ENCODE data around the gene TTC27.

The TTC27 gene

DNA sequence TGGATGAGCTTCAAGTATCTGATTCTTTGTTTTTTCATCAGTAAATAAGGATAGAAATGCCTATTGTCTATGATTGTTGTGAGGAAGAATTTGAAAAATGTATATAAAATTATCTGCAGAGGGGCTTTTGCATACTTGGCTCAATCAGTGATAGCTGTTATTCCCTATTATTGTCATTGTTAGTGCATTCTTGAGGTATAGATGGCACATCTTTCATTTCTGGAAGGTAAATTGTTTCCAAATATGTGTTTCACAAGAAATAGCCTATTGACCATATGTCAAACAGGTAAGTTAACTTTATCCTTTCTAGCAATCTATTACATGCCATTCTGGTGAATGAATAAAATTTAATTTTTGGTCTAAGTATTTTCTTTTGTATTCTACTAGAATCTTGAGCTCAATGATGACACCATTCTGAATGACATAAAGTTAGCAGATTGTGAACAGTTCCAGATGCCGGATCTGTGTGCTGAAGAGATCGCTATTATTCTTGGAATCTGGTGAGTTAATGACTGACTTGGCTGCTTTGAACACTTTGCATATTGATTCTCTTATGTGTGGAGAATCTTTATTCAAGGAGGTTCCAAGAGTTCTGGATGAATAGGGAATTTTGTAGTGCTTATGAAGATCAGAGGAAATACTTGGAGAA is 44.2 kb downstream of the TTC27 start:
- no peak for DNase-seq

DNA sequence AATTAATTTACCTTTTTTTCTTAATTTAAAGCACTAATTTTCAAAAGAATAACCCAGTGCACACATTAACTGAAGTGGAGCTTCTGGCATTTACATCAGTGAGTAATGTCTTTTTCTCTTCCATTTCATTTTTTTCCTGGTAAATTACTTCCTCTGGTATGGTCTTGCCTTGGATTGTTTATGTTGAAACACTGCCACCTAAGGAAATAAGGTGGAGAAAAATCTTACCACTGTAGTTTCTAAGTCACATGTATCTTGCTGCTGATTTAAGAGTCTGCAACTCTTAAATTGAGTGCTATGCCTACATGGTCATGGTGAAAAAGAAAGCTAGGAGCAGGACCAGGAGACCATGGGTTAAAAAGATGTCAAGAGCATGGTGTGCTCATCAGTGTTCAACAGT is 51.0 kb downstream of the TTC27 start:
- no peak for DNase-seq

DNA sequence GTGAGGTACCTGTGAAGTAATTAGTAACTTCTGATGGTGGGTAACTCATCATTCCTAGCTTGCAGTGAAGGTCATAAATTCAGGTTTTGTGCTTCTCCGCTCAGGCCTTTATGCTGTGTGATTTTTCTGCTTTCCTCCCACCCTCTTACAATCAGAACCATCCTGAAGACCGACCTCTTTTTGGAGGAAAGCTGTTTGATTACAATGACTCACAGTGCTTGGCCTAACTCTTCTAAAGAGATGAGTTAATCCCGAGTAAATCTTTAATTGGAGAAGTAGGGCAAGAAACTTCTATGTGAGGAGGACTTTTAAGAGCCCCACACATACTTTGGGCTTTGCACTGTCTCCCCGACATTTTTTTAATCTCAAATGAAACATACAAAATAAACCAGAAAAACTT is 53.1 kb downstream of the TTC27 start:
- DNase-seq = no peak

GRCh38 chr2:32683520-32684086 is 55.8 kb downstream of the TTC27 start:
- DNase-seq = no peak

DNA sequence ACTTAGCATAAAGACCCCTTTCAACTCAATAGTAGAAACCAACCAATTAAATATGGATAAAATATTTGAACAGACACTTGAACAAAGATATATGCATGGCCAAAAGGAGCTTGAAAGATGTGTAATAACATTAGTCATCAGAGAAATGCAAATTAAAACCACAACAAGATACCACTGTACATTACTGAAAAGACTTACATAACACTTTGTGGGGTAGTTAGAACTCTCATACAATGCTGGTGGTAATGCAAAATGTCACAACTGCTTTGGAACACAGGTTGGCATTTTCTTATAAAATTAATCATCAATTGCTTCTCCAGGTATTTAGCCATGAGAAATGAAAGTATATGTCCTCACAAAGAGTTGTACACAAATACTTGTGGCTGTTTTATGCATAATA is 60.7 kb downstream of the TTC27 start:
- no peak for DNase-seq

- no peak for DNase-seq
Measured at GRCh38 chr2:32691678-32692077, 63.8 kb downstream of the TTC27 start.

DNA sequence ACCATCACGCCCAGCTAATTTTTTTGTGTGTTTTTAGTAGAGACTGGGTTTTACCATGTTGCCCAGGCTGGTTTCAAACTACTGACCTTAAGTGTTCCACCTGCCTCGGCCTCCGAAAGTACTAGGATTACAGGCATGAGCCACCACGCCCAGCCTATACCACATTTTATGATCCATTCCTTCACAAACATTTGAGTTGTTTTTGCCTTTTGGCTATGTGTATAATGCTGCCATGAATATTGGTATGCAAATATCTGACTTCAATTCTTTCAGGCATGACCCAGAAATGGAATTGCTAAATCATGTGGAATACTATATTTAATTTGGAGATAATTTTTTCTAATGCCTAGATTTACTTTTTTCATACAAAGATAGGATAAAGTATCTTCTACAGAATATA is 68.6 kb downstream of the TTC27 start:
- DNase-seq = peak; percentile 19

GRCh38 chr2:32697156-32697555 is 69.3 kb downstream of the TTC27 start:
- DNase-seq = no peak

DNA sequence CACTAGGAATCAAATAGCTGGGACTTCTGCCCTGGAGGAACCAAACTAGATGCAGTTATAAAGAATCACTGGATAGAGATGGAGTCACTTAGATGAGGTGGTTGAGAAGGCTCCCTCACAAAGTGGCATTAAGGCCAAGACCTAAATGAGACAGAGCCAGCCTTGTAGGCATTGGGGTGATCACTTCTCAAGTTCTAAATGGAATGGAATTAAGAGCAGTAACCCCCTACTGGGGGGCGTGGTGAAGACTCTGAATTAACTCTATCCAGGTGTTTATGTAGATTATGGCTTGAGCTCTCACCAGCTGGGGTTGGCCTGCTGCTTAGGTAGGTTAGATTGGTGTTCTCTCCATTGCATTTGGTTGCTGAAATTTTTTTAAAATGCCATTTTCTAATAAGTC is 71.3 kb downstream of the TTC27 start:
- DNase-seq = no peak

DNA sequence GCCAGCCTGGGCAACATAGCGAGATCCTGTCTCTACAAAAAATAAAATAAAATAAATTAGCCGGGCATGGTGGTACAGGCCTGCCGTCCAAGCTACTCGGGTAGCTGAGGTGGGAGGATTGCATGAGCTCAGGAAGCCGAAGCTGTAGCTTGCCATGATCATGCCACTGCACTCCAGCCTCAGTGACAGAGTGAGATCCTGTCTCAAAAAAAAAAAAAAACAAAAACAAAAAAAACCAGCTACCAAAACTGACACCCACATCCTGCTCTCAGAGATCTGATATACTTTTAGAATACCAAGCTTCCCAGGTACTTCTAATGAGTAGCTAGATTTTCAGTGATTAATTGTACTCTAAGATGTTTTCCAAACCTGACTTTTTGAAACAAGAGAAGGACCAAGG is 74.0 kb downstream of the TTC27 start:
- DNase-seq = no peak

- DNase-seq = no peak
Measured at GRCh38 chr2:32702303-32703064, 74.6 kb downstream of the TTC27 start.

DNA sequence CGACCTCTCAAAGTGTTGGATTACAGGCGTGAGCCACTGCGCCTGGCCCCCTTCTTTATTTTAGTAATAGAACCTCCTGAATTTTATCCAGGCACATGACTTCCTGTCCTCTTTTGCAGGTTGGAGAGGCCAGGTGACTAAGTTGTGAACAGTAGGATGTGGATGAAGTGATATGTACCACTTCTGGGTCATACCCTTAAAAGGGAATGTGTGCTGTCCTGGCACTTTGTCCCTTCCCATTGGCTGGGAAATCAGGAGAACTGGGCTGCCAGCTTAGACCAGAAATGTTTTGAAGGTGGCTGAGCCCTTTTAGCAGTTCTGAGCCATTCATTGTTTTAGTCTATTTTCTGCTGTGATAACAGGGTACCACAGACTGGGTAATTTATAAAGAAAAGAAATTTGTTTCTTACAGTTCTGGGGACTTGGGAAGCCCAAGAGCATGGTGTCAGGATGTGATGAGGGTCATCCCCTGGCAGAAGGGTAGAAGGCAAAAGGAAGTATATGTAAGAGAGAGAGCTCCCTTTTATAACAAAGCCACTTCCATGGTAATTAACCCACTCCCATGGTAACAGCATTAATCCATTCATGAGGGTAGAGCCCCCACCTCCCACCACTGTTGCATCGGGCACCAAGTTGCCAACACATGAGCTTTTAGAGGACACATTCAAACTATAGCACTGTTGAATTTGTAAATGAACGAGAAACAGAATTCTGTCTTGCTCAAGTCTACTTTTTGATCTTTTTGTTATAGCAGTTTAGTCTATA is 79.1 kb downstream of the TTC27 start:
- no peak for DNase-seq

GRCh38 chr2:32711219-32711618 is 83.4 kb downstream of the TTC27 start:
- DNase-seq = no peak

GRCh38 chr2:32711908-32712501 is 84.2 kb downstream of the TTC27 start:
- no peak for DNase-seq

GRCh38 chr2:32712870-32713269 is 85.0 kb downstream of the TTC27 start:
- no peak for DNase-seq

GRCh38 chr2:32714521-32714920 is 86.7 kb downstream of the TTC27 start:
- no peak for DNase-seq

GRCh38 chr2:32715391-32715841 is 87.6 kb downstream of the TTC27 start:
- no peak for DNase-seq

- no peak for DNase-seq
Measured at GRCh38 chr2:32715981-32716380, 88.1 kb downstream of the TTC27 start.

- DNase-seq = no peak
Measured at GRCh38 chr2:32716598-32716997, 88.7 kb downstream of the TTC27 start.

- DNase-seq = no peak
Measured at GRCh38 chr2:32718752-32719151, 90.9 kb downstream of the TTC27 start.

- no peak for DNase-seq
Measured at GRCh38 chr2:32719430-32719829, 91.6 kb downstream of the TTC27 start.

- DNase-seq = no peak
Measured at GRCh38 chr2:32719933-32720716, 92.3 kb downstream of the TTC27 start.

Measured in NCI-H1048 (cell line).